ENCODE data around the gene NPHP4. TPM values are rescaled to one million over a fixed set of nuclear protein-coding genes. Genes with fewer than 3 reads are reported as not detected.

The NPHP4 gene
- total and polyA plus RNA-seq, 9 of the 15 experiments (the other 6 are each of a cell fraction or from before 2014, with no cell fraction given) = 0.52 to 26.2 (median 6.7) TPM

GRCh38 chr1:5917591-5918274, 74.5 kb downstream of the NPHP4 start (continued):
- TF ChIP-seq TOE1 (IDR thresholded peaks at IDR 0.05; ENCODE audit: borderline replicate concordance) = peak; percentile 94
- TF ChIP-seq TOE1 (CRISPR knock-in tag; IDR thresholded peaks at IDR 0.05; ENCODE audit: borderline replicate concordance, low read depth) = no peak
- peak in 1 of 2 experiments; percentile 62; a peak in 1 of 4 replicates for TF ChIP-seq ZNF639 (CRISPR knock-in tag; conservative IDR thresholded peaks at IDR 0.05 in 1 of 2, IDR thresholded peaks at IDR 0.05 in 1 of 2)
- no peak; the same call in 1 of the 2 replicates for TF ChIP-seq IFI16 (CRISPR knock-in tag; IDR thresholded peaks at IDR 0.05)
- TF ChIP-seq NFIX (CRISPR knock-in tag; IDR thresholded peaks at IDR 0.05; ENCODE audit: low read depth) = no peak
- TF ChIP-seq CEBPG (CRISPR knock-in tag; IDR thresholded peaks at IDR 0.05) = peak; percentile 87
- TF ChIP-seq CEBPG (tag; conservative IDR thresholded peaks at IDR 0.05 in 1 of 2, IDR thresholded peaks at IDR 0.05 in 1 of 2) = peak; percentile 70 to 90
- TF ChIP-seq CHD2 (IDR thresholded peaks at IDR 0.05; ENCODE audit: low read depth, low read length) = no peak
- TF ChIP-seq TSHZ1 (CRISPR knock-in tag; IDR thresholded peaks at IDR 0.05) = no peak
- TF ChIP-seq, protein P1, sequence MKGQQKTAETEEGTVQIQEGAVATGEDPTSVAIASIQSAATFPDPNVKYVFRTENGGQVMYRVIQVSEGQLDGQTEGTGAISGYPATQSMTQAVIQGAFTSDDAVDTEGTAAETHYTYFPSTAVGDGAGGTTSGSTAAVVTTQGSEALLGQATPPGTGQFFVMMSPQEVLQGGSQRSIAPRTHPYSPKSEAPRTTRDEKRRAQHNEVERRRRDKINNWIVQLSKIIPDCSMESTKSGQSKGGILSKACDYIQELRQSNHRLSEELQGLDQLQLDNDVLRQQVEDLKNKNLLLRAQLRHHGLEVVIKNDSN (CRISPR knock-in tag; IDR thresholded peaks at IDR 0.05) = peak; percentile 98
- TF ChIP-seq ZNF274 (IDR thresholded peaks at IDR 0.05; ENCODE audit: borderline replicate concordance, low read depth, low read length) = no peak
- TF ChIP-seq RNF219 (CRISPR knock-in tag; IDR thresholded peaks at IDR 0.05) = no peak
- TF ChIP-seq ZNF707 (CRISPR knock-in tag; conservative IDR thresholded peaks at IDR 0.05) = no peak
- no peak for TF ChIP-seq THRAP3 (IDR thresholded peaks at IDR 0.05; ENCODE audit: borderline replicate concordance)
- TF ChIP-seq SRSF7 (optimal IDR thresholded peaks at IDR 0.05; ENCODE audit: low read depth, low read length) = no peak
- no peak for TF ChIP-seq SIN3B (IDR thresholded peaks at IDR 0.05; ENCODE audit: low read depth)
- TF ChIP-seq KLF13 (tag; IDR thresholded peaks at IDR 0.05; ENCODE audit: borderline replicate concordance, low read depth) = peak; percentile 65; the same call in 1 of the 2 replicates
